Activated naive CD8-positive, alpha-beta T cell (primary cell): ENCODE data around the gene COL4A2.
"Not testable (repeated sequence)": the region's sequence is repeated elsewhere in the genome, so short reads cannot be mapped to it uniquely, and the experiment has no call there.

ENCODE experiments used
- H3K27ac Mint-ChIP-seq: one replicate; pipeline ENCODE4 v1.8.0; 2021; ENCODE audit warnings: mixed read lengths
- H3K27me3 Mint-ChIP-seq: one replicate; pipeline ENCODE4 v1.8.0; 2021; ENCODE audit warnings: mixed read lengths
- H3K36me3 Mint-ChIP-seq: one replicate; pipeline ENCODE4 v1.8.0; 2021; ENCODE audit warnings: mixed read lengths
- H3K4me1 Mint-ChIP-seq: one replicate; pipeline ENCODE4 v1.8.0; 2021; ENCODE audit warnings: low read depth, mixed read lengths
- H3K4me3 Mint-ChIP-seq: one replicate; pipeline ENCODE4 v1.8.0; 2021; ENCODE audit warnings: mild to moderate bottlenecking, mixed read lengths
- H3K9me3 Mint-ChIP-seq: one replicate; pipeline ENCODE4 v1.8.0; 2021; ENCODE audit warnings: low read depth, mixed read lengths

COL4A2 gene

GRCh38 chr13:110490009-110490770, 183.1 kb downstream of the COL4A2 start:
- no peaks in the 10 kb centered on the region for H3K27me3 Mint-ChIP-seq
- no peaks in the 10 kb centered on the region for H3K36me3 Mint-ChIP-seq
- no peak overlapping the region for H3K4me3 Mint-ChIP-seq
- no peak overlapping the region for H3K27ac Mint-ChIP-seq
- no peaks in the 10 kb centered on the region for H3K4me1 Mint-ChIP-seq
- H3K9me3 Mint-ChIP-seq = no peaks in the 10 kb centered on the region

GRCh38 chr13:110491869-110492678, 185.0 kb downstream of the COL4A2 start:
- Mint-ChIP-seq H3K9me3 (no peaks in the 10 kb centered on the region), H3K27me3 (no peaks in the 10 kb centered on the region), H3K36me3 (no peaks in the 10 kb centered on the region), H3K4me3 (no peak overlapping the region), H3K4me1 (no peaks in the 10 kb centered on the region), H3K27ac (no peak overlapping the region)

GRCh38 chr13:110492679-110493593, 185.9 kb downstream of the COL4A2 start:
- Mint-ChIP-seq H3K27ac (no peak overlapping the region), H3K27me3 (no peaks in the 10 kb centered on the region), H3K36me3 (no peaks in the 10 kb centered on the region), H3K4me1 (no peaks in the 10 kb centered on the region), H3K9me3 (no peaks in the 10 kb centered on the region), H3K4me3 (no peak overlapping the region)

GRCh38 chr13:110493613-110494012, 186.5 kb downstream of the COL4A2 start:
- Mint-ChIP-seq H3K27ac (no peak overlapping the region), H3K27me3 (no peaks in the 10 kb centered on the region), H3K9me3 (no peaks in the 10 kb centered on the region), H3K36me3 (no peaks in the 10 kb centered on the region), H3K4me3 (no peak overlapping the region), H3K4me1 (no peaks in the 10 kb centered on the region)

GRCh38 chr13:110495376-110495775, 188.3 kb downstream of the COL4A2 start:
- no peaks in the 10 kb centered on the region for H3K27me3 Mint-ChIP-seq
- H3K27ac Mint-ChIP-seq = no peak overlapping the region
- no peaks in the 10 kb centered on the region for H3K4me1 Mint-ChIP-seq
- H3K9me3 Mint-ChIP-seq = peaks cover 7% of the 10 kb centered on the region
- H3K4me3 Mint-ChIP-seq = no peak overlapping the region
- no peaks in the 10 kb centered on the region for H3K36me3 Mint-ChIP-seq

GRCh38 chr13:110495881-110496280, 188.8 kb downstream of the COL4A2 start:
- Mint-ChIP-seq H3K9me3 (peaks cover 7% of the 10 kb centered on the region), H3K4me1 (no peaks in the 10 kb centered on the region), H3K27ac (no peak overlapping the region), H3K36me3 (no peaks in the 10 kb centered on the region), H3K4me3 (no peak overlapping the region), H3K27me3 (peaks cover 1% of the 10 kb centered on the region)

GRCh38 chr13:110496281-110496680, 189.2 kb downstream of the COL4A2 start:
- Mint-ChIP-seq H3K27me3 (peaks cover 1% of the 10 kb centered on the region), H3K4me1 (no peaks in the 10 kb centered on the region), H3K9me3 (peaks cover 7% of the 10 kb centered on the region), H3K36me3 (no peaks in the 10 kb centered on the region), H3K4me3 (no peak overlapping the region), H3K27ac (no peak overlapping the region)

- Mint-ChIP-seq H3K4me1 (no peaks in the 10 kb centered on the region), H3K9me3 (peaks cover 7% of the 10 kb centered on the region), H3K27me3 (peaks cover 1% of the 10 kb centered on the region), H3K36me3 (no peaks in the 10 kb centered on the region), H3K4me3 (no peak overlapping the region), H3K27ac (no peak overlapping the region)
These were observed 189.9 kb downstream of the COL4A2 start for GRCh38 chr13:110497003-110497402.

GRCh38 chr13:110497896-110498295, 190.8 kb downstream of the COL4A2 start:
- not testable (repeated sequence) for H3K4me1 Mint-ChIP-seq, H3K4me3 Mint-ChIP-seq, H3K27me3 Mint-ChIP-seq, H3K36me3 Mint-ChIP-seq, H3K9me3 Mint-ChIP-seq, H3K27ac Mint-ChIP-seq

GRCh38 chr13:110498327-110498726, 191.2 kb downstream of the COL4A2 start:
- Mint-ChIP-seq H3K36me3 (no peaks in the 10 kb centered on the region), H3K27ac (no peak overlapping the region), H3K27me3 (peaks cover 1% of the 10 kb centered on the region), H3K4me3 (no peak overlapping the region), H3K9me3 (peaks cover 7% of the 10 kb centered on the region), H3K4me1 (no peaks in the 10 kb centered on the region)

- Mint-ChIP-seq H3K4me1 (no peaks in the 10 kb centered on the region), H3K27me3 (peaks cover 1% of the 10 kb centered on the region), H3K4me3 (no peak overlapping the region), H3K27ac (no peak overlapping the region), H3K36me3 (no peaks in the 10 kb centered on the region), H3K9me3 (peaks cover 7% of the 10 kb centered on the region)
These were observed 191.7 kb downstream of the COL4A2 start for GRCh38 chr13:110498765-110499164.

- Mint-ChIP-seq H3K27ac (no peak overlapping the region), H3K9me3 (peaks cover 7% of the 10 kb centered on the region), H3K4me1 (no peaks in the 10 kb centered on the region), H3K36me3 (no peaks in the 10 kb centered on the region), H3K27me3 (peaks cover 1% of the 10 kb centered on the region), H3K4me3 (no peak overlapping the region)
These were observed 192.7 kb downstream of the COL4A2 start for GRCh38 chr13:110499621-110500281.

GRCh38 chr13:110500341-110500740, 193.3 kb downstream of the COL4A2 start:
- Mint-ChIP-seq H3K4me3 (no peak overlapping the region), H3K36me3 (no peaks in the 10 kb centered on the region), H3K9me3 (peaks cover 7% of the 10 kb centered on the region), H3K27me3 (peaks cover 1% of the 10 kb centered on the region), H3K4me1 (no peaks in the 10 kb centered on the region), H3K27ac (no peak overlapping the region)

GRCh38 chr13:110501188-110501587, 194.1 kb downstream of the COL4A2 start:
- Mint-ChIP-seq H3K27ac (no peak overlapping the region), H3K36me3 (no peaks in the 10 kb centered on the region), H3K27me3 (peaks cover 1% of the 10 kb centered on the region), H3K9me3 (peaks cover 7% of the 10 kb centered on the region), H3K4me3 (no peak overlapping the region), H3K4me1 (no peaks in the 10 kb centered on the region)
